Measurements from ENCODE around the gene WDR70.
"Not testable (repeated sequence)": the region's sequence is repeated elsewhere in the genome, so short reads cannot be mapped to it uniquely, and the experiment has no call there.

WDR70 gene

DNA sequence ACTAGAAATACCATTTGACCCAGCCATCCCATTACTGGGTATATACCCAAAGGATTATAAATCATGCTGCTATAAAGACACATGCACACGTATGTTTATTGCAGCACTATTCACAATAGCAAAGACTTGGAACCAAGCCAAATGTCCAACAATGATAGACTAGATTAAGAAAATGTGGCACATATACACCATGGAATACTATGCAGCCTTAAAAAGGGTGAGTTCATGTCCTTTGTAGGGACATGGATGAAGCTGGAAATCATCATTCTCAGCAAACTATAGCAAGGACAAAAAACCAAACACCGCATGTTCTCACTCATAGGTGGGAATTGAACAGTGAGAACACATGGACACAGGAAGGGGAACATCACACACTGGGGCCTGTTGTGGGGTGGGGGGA is 243.2 kb downstream of the WDR70 start:
- H3K9me3 ChIP-seq (replicated peaks; ENCODE audit: low read length); H3K4me2 ChIP-seq (ENCODE audit: low read length); H3K9ac ChIP-seq (ENCODE audit: low read depth, low read length); H3K4me3 ChIP-seq (ENCODE audit: low read length); H3K4me1 ChIP-seq (ENCODE audit: control insufficient read depth, insufficient read depth, low read length); H3K27me3 ChIP-seq (ENCODE audit: control insufficient read depth, insufficient read depth, low read length); H3K36me3 ChIP-seq (ENCODE audit: insufficient read depth, low read length): not testable (repeated sequence)

DNA sequence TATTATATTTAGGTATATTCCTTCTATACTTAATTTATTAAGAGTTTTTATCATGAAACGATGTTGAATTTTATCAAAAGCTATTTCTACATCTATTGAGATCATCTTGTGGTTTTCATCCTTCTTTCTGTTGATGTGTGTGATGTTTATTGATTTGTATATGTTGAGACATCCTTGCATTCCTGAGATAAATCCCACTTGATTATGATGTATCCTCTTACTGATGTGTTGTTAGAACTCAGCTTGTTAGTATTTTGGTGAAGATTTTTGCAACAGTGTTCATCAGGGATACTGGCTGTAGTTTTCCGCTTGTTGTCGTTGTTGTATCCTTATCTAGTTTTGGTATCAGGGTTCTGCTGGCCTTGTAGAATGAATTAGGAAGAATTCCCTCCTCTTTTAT is 247.1 kb downstream of the WDR70 start:
- H3K4me1 ChIP-seq (ENCODE audit: control insufficient read depth, insufficient read depth, low read length) = no peaks in the 10 kb centered on the region
- H3K9ac ChIP-seq (ENCODE audit: low read depth, low read length) = no peak overlapping the region
- no peaks in the 10 kb centered on the region for H3K36me3 ChIP-seq (ENCODE audit: insufficient read depth, low read length)
- no peaks in the 10 kb centered on the region for H3K27me3 ChIP-seq (ENCODE audit: control insufficient read depth, insufficient read depth, low read length)
- no peak overlapping the region for H3K4me2 ChIP-seq (ENCODE audit: low read length)
- H3K4me3 ChIP-seq (ENCODE audit: low read length) = no peak overlapping the region
- H3K9me3 ChIP-seq (replicated peaks; ENCODE audit: low read length) = peaks cover 6% of the 10 kb centered on the region

DNA sequence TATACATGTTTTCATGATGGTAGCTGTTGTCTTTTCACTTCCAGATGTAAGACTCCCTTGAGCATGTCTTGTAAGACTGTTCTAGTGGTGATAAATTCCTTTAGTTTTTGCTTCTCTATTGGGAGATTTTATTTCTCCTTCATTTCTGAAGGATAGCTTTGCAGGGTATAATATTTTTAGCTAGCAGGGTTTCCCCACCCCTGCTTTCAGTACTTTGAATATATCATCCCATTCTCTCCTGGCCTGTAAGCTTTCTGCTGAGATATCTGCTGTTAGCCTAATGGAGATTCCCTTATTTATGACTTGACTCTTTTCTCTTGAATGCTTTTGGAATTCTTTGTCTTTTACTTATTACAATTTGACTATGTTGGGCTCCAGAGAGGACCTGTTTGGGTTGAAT is 249.8 kb downstream of the WDR70 start:
- Histone ChIP-seq H3K4me3 (ENCODE audit: low read length) (no peak overlapping the region), H3K4me1 (ENCODE audit: control insufficient read depth, insufficient read depth, low read length) (no peaks in the 10 kb centered on the region), H3K27me3 (ENCODE audit: control insufficient read depth, insufficient read depth, low read length) (no peaks in the 10 kb centered on the region), H3K9me3 (replicated peaks; ENCODE audit: low read length) (peaks cover 6% of the 10 kb centered on the region), H3K4me2 (ENCODE audit: low read length) (no peak overlapping the region), H3K36me3 (ENCODE audit: insufficient read depth, low read length) (no peaks in the 10 kb centered on the region), H3K9ac (ENCODE audit: low read depth, low read length) (no peak overlapping the region)

DNA sequence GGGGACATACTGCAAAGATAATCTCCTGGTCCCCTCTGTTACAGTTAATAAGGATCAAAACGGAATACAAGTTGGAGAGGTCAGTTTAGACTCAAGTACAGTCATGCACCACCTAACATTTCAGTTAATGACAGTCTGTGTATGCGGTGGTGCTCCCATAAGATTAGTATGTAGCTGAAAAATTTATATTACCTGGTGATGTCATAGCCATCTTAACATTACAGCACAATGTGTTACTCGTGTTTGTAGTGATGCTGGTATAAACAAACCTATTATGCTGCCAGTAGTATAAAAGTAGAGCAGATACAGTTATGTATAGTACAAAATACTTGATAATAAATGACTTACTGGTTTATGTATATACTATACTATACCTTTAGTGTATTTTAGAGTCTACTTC is 252.8 kb downstream of the WDR70 start:
- no peak overlapping the region for H3K9ac ChIP-seq (ENCODE audit: low read depth, low read length)
- H3K4me1 ChIP-seq (ENCODE audit: control insufficient read depth, insufficient read depth, low read length) = no peaks in the 10 kb centered on the region
- H3K4me2 ChIP-seq (ENCODE audit: low read length) = no peak overlapping the region
- no peaks in the 10 kb centered on the region for H3K27me3 ChIP-seq (ENCODE audit: control insufficient read depth, insufficient read depth, low read length)
- H3K36me3 ChIP-seq (ENCODE audit: insufficient read depth, low read length) = no peaks in the 10 kb centered on the region
- no peak overlapping the region for H3K4me3 ChIP-seq (ENCODE audit: low read length)
- H3K9me3 ChIP-seq (replicated peaks; ENCODE audit: low read length) = peaks cover 6% of the 10 kb centered on the region

DNA sequence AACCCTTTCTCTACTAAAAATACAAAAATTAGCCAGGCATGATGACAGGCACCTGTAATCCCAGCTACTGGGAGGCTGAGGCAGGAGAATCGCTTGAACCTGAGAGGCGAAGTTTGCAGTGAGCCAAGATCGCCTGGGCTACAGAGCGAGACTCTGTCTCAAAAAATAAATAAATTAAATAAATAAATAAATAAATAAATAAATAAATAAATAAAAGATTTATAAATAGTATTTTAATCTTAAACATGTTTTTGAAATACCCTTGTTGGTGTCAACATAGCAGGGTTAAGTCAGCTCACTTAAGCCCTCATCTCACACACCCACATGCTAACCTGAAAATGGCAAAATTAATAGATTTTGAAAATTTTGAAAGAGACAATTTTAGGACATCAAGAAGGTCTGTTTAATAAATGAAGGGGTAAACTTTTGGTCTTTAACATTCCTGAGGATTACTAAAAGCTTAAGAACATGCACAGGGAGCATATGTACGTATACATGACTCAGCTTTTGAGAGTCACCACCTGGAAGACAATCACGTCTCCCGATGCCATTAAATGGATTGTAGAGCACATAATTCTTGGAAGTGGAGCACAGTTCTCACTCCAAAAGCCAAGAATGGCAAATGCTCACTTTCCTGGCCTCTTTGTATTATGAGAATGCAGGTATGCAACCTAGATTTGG is 258.2 kb downstream of the WDR70 start:
- Histone ChIP-seq H3K27me3 (ENCODE audit: control insufficient read depth, insufficient read depth, low read length) (no peaks in the 10 kb centered on the region), H3K36me3 (ENCODE audit: insufficient read depth, low read length) (no peaks in the 10 kb centered on the region), H3K9me3 (replicated peaks; ENCODE audit: low read length) (no peaks in the 10 kb centered on the region), H3K4me2 (ENCODE audit: low read length) (no peak overlapping the region), H3K4me1 (ENCODE audit: control insufficient read depth, insufficient read depth, low read length) (peaks cover 28% of the 10 kb centered on the region), H3K9ac (ENCODE audit: low read depth, low read length) (no peak overlapping the region), H3K4me3 (ENCODE audit: low read length) (no peak overlapping the region)

DNA sequence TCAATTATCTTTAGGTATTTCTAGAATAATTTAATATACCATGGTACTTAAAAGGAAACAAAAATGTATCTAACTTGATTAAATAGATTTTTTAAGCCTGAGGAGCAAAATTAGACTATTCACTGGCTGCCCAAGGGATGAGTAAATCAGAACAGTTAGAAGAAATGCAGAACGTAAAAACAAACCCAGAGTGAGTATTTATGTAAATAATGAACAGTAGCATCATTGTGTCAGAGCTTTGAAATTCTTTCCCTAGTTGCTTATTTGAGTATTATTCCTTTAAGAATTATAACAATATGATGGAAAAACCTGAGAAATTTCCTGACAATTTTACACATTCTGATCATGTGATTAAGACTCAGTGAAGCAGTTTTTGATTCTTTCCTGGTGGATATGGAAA is 259.8 kb downstream of the WDR70 start:
- H3K27me3 ChIP-seq (ENCODE audit: control insufficient read depth, insufficient read depth, low read length) = no peaks in the 10 kb centered on the region

DNA sequence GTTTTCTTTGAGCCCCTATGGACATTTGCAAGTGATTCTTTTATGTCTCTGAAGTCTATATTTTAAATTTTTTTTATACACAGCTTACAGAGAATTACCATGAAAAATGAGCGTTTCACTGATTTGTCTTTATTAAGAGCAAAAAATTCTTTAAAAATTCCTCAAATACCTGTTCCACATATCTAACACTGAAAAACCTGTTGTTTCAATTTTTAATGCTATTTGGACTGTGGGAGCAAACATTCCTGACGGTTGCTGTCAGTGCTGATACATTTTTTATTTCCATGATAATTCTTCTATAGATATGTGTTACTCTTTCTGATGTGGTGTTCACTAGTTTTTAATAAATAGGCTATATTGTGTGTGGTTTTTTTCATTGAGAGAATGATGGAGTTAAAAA is 261.0 kb downstream of the WDR70 start:
- Histone ChIP-seq H3K9me3 (replicated peaks; ENCODE audit: low read length) (no peaks in the 10 kb centered on the region), H3K4me3 (ENCODE audit: low read length) (no peak overlapping the region), H3K4me1 (ENCODE audit: control insufficient read depth, insufficient read depth, low read length) (peaks cover 28% of the 10 kb centered on the region), H3K9ac (ENCODE audit: low read depth, low read length) (no peak overlapping the region), H3K4me2 (ENCODE audit: low read length) (no peak overlapping the region), H3K27me3 (ENCODE audit: control insufficient read depth, insufficient read depth, low read length) (no peaks in the 10 kb centered on the region), H3K36me3 (ENCODE audit: insufficient read depth, low read length) (no peaks in the 10 kb centered on the region)

More for the DNA sequence above, 259.8 kb downstream of the WDR70 start:
- Histone ChIP-seq H3K9me3 (replicated peaks; ENCODE audit: low read length) (no peaks in the 10 kb centered on the region), H3K4me2 (ENCODE audit: low read length) (no peak overlapping the region), H3K9ac (ENCODE audit: low read depth, low read length) (no peak overlapping the region), H3K4me1 (ENCODE audit: control insufficient read depth, insufficient read depth, low read length) (peaks cover 28% of the 10 kb centered on the region), H3K4me3 (ENCODE audit: low read length) (no peak overlapping the region), H3K36me3 (ENCODE audit: insufficient read depth, low read length) (no peaks in the 10 kb centered on the region)

DNA sequence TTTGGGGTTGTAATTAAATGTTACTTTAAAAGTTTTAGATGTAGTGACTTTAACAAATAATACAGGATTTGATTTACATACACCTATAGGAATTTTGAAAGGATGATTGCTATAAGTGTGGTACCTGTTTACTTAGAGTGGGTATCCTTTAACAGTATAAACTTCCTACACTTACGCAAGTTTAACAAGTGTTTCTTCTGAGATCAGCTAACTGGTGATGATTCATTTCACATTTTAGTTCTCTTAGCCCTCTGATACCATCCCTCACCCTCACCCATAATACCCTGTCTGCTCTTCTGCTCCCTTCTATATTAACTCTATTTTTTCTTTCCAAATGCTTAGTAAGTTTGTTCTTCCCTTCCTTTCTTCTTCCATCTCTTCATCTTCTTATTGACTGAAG is 262.8 kb downstream of the WDR70 start:
- Histone ChIP-seq H3K4me1 (ENCODE audit: control insufficient read depth, insufficient read depth, low read length) (peaks cover 28% of the 10 kb centered on the region), H3K27me3 (ENCODE audit: control insufficient read depth, insufficient read depth, low read length) (no peaks in the 10 kb centered on the region), H3K36me3 (ENCODE audit: insufficient read depth, low read length) (no peaks in the 10 kb centered on the region), H3K4me3 (ENCODE audit: low read length) (no peak overlapping the region), H3K9me3 (replicated peaks; ENCODE audit: low read length) (no peaks in the 10 kb centered on the region), H3K4me2 (ENCODE audit: low read length) (no peak overlapping the region), H3K9ac (ENCODE audit: low read depth, low read length) (no peak overlapping the region)

DNA sequence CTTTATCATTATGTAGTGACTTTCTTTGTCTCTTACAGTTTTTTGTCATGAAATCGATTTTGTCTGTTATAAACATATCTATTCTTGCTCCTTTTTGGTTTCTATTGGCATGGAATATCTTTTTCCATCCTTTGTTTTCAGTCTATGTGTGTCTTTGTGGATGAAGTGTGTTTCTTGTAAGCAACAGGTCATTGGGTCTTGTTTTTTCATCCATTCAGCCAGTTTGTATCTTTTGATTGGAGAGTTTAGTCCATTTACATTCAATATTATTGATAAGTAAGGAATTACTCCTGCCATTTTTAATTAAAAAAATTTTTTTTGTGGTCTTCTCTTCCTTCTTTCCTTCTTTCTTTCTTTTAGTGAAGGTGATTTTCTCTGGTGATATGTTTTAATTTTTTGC is 266.6 kb downstream of the WDR70 start:
- no peak overlapping the region for H3K4me3 ChIP-seq (ENCODE audit: low read length)
- H3K36me3 ChIP-seq (ENCODE audit: insufficient read depth, low read length) = no peaks in the 10 kb centered on the region
- H3K4me1 ChIP-seq (ENCODE audit: control insufficient read depth, insufficient read depth, low read length) = no peaks in the 10 kb centered on the region
- no peaks in the 10 kb centered on the region for H3K27me3 ChIP-seq (ENCODE audit: control insufficient read depth, insufficient read depth, low read length)
- no peak overlapping the region for H3K9ac ChIP-seq (ENCODE audit: low read depth, low read length)
- H3K4me2 ChIP-seq (ENCODE audit: low read length) = no peak overlapping the region
- H3K9me3 ChIP-seq (replicated peaks; ENCODE audit: low read length) = no peaks in the 10 kb centered on the region

DNA sequence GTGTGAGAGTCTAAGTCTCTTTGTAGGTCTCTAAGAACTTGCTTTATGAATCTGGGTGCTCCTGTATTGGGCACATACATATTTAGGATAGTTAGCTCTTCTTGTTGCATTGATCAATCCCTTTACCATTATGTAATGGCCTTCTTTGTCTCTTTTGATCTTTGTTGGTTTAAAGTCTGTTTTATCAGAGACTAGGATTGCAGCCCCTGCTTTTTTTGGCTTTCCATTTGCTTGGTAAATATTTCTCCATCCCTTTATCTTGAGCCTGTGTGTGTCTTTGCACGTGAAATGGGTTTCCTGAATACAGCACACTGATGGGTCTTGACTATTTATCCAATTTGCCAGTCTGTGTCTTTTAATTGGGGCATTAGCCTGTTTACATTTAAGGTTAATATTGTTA is 275.4 kb downstream of the WDR70 start:
- not testable (repeated sequence) for H3K4me3 ChIP-seq (ENCODE audit: low read length); H3K36me3 ChIP-seq (ENCODE audit: insufficient read depth, low read length); H3K4me2 ChIP-seq (ENCODE audit: low read length); H3K9ac ChIP-seq (ENCODE audit: low read depth, low read length); H3K27me3 ChIP-seq (ENCODE audit: control insufficient read depth, insufficient read depth, low read length); H3K4me1 ChIP-seq (ENCODE audit: control insufficient read depth, insufficient read depth, low read length); H3K9me3 ChIP-seq (replicated peaks; ENCODE audit: low read length)

DNA sequence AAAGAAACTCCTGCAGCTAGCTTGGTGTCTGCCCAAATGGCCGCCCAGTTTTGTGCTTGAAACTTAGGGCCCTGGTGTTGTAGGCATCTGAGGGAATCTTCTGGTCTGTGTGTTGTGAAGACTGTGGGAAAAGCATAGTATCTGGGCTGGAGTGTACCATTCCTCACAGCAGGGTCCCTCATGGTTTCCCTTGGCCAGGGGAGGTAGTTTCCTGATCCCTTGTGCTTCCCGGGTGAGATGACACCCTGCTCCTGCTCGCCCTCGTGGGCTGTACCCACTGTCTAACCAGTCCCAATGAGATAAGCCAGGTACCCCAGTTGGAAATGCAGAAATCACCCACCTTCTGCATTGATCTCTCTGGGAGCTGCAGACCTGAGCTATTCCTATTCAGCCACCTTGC is 277.9 kb downstream of the WDR70 start:
- Histone ChIP-seq H3K36me3 (ENCODE audit: insufficient read depth, low read length) (no peaks in the 10 kb centered on the region), H3K4me1 (ENCODE audit: control insufficient read depth, insufficient read depth, low read length) (peaks cover 8% of the 10 kb centered on the region), H3K9me3 (replicated peaks; ENCODE audit: low read length) (no peaks in the 10 kb centered on the region), H3K27me3 (ENCODE audit: control insufficient read depth, insufficient read depth, low read length) (no peaks in the 10 kb centered on the region), H3K4me2 (ENCODE audit: low read length) (no peak overlapping the region), H3K9ac (ENCODE audit: low read depth, low read length) (no peak overlapping the region), H3K4me3 (ENCODE audit: low read length) (no peak overlapping the region)

DNA sequence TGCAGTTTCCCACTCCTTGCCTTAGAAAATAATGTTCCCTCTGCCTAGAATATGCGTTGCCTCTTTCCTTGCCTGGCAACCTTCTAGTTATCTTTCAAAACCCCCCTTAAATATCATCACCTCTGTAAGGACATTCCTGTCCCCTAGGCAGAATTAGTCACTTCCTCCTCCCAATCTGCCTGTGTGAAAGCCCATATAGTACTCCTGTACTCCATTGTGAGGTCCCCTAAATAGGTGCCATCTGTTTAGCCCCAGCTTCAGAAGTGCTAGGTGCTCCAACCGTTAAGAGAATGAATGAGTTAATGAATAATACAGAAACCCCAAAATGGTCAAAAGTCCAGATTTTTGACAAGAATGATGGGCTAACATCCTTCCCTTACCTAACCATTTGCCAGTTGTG is 279.3 kb downstream of the WDR70 start:
- peaks cover 14% of the 10 kb centered on the region for H3K4me1 ChIP-seq (ENCODE audit: control insufficient read depth, insufficient read depth, low read length)
- no peak overlapping the region for H3K4me3 ChIP-seq (ENCODE audit: low read length)
- H3K4me2 ChIP-seq (ENCODE audit: low read length) = no peak overlapping the region
- H3K36me3 ChIP-seq (ENCODE audit: insufficient read depth, low read length) = no peaks in the 10 kb centered on the region
- no peaks in the 10 kb centered on the region for H3K9me3 ChIP-seq (replicated peaks; ENCODE audit: low read length)
- no peaks in the 10 kb centered on the region for H3K27me3 ChIP-seq (ENCODE audit: control insufficient read depth, insufficient read depth, low read length)
- H3K9ac ChIP-seq (ENCODE audit: low read depth, low read length) = no peak overlapping the region
